Measurements from ENCODE around the gene MKX.

The MKX gene

GRCh38 chr10:27742195-27743011 lies 3.2 kb downstream of the MKX start:
- peak; percentile 84 for DNase-seq (ENCODE audit: low read depth)

GRCh38 chr10:27741173-27742091 lies 4.2 kb downstream of the MKX start:
- no peak for DNase-seq (ENCODE audit: low read depth)

- no peak for DNase-seq (ENCODE audit: low read depth)
These were observed 9.2 kb downstream of the MKX start for GRCh38 chr10:27736396-27736795.

GRCh38 chr10:27730041-27730440 lies 15.6 kb downstream of the MKX start:
- DNase-seq (ENCODE audit: low read depth), result no peak

DNA sequence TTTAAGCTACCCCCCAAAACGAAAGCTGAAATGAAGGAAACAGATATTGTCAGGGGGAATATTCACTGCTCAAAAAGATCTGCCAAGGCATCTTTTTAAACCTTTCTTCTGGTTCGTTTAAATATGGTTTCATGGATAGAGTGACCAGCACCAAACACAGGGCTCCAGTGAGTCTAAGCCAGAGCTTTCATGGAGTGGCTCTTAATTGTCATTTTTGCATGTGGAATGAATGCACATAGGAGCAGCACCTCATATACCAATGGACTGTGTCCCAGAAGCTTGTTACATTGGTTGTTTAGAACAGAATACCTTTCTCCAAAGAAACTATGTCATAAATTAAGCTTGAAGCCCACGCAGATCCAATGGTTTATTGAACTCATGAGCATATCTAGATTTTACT lies 17.3 kb downstream of the MKX start:
- no peak for DNase-seq (ENCODE audit: low read depth)

DNA sequence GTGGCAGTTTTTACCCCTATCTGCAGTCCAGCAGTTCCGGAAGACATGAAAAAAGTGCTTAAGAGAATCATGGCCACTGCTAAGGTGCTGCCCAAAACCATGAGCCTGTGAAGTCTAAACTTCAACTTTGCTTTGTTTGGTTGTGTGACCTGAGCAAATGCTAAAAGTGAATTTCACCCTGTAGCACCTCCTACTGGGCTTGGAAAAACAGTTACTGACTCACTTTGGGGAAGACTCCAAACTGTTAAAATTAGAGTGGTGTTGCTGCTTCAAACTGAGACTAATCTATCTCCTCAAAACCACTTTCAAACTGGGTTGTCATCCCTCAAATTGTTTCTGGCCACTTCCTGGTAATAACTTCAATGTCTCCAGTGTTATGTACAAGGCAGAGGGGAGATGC lies 21.3 kb downstream of the MKX start:
- DNase-seq (ENCODE audit: low read depth), result no peak

DNA sequence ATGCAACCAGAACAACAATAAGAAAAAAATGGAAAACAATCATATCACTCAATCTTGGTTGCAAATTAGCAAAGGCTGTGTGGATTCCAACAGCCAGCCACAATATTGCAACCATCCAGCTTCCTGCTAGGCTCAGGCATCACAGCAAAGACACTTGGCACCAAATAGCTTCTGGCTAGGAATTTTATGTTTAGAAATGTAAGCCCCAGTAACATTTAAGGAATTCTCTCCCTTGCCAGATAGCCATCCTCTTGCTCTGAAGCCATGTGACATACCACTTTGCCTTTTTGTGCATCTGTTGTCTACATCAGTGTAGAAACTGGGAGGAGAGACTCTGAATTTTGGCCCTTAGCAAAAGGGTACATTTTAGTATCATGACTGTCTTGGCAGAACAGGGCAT lies 22.2 kb downstream of the MKX start:
- DNase-seq (ENCODE audit: low read depth), result peak; percentile 97

DNA sequence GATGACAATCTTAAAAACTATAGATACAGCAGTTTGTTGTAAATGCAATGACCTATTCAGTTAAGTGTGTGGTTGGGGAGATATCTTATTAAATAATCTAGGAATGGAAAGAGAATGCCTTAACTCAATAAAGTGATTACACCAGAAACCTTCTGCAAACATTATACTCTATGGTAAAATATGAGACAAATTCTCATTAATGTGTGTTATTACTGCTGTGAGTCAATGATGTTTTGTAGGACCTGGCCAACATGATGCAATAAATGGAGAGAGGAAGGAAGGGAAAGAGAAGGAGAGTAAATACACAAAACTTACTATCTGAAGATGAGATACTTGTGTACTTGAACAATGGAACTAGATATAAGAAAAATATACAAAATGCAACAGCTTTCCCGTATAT lies 25.1 kb downstream of the MKX start:
- no peak for DNase-seq (ENCODE audit: low read depth)

- no peak for DNase-seq (ENCODE audit: low read depth)
These were observed 26.6 kb downstream of the MKX start for GRCh38 chr10:27719052-27719451.

- no peak for DNase-seq (ENCODE audit: low read depth)
These were observed 27.8 kb downstream of the MKX start for GRCh38 chr10:27717861-27718260.

GRCh38 chr10:27717224-27717623 lies 28.4 kb downstream of the MKX start:
- DNase-seq (ENCODE audit: low read depth), result no peak

- DNase-seq (ENCODE audit: low read depth), result no peak
These were observed 29.1 kb downstream of the MKX start for GRCh38 chr10:27716521-27716920.

DNA sequence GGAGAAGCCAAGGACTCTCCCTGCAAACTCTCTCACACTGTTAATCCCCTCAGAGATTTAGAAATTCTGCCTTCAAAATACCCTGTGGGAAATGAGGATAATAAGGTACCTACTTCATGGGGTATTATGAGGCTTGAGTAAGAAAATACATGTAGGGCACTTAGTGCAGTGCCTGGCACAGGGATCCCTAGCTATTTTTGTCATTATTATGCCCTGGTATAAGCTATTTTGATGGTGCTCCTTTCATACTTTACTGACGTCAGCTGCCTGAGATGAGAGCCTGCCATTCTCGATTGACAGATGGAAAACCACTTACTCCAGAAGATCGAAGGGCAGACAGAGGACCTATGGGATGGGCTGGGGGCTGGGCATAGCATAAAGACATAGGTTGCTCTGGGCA lies 30.1 kb downstream of the MKX start:
- no peak for DNase-seq (ENCODE audit: low read depth)

DNA sequence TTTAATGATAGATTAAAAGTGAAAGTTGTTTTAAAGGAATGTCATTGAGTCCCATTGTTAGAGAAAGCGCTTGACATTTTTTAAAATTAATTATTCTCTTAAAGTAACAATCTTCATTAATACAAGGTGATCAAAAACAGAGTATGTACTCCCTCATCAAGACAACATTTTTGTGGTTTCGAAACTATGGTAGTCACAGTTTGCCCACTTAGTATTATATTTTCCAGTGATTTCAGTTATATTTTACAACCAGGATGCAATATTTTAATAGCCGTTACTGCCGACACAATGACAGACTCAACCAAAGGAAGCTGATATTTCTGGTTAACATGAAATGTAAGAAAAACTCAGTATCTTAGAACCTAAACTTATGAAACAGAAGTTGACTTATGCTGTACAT lies 31.3 kb downstream of the MKX start:
- DNase-seq (ENCODE audit: low read depth), result no peak

DNA sequence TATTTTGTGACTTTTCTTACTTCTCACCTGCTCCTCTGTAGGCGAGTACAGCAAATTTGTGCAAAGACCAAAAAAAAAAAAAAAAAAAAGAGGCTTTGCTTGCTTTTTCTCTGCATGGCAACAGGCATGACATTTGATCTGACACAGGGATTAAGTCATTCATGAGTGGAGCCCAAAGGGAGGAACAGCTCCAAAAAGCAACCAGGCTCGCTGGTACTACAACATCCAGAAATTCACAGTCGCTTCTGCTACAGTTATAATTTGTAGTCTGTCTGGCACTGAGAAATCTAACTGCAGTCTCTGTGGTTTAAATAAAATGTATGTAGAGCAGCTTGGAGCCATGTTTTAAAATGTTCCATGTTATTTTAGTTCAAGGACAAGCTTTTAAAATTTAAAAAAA lies 31.7 kb downstream of the MKX start:
- DNase-seq (ENCODE audit: low read depth), result no peak

DNA sequence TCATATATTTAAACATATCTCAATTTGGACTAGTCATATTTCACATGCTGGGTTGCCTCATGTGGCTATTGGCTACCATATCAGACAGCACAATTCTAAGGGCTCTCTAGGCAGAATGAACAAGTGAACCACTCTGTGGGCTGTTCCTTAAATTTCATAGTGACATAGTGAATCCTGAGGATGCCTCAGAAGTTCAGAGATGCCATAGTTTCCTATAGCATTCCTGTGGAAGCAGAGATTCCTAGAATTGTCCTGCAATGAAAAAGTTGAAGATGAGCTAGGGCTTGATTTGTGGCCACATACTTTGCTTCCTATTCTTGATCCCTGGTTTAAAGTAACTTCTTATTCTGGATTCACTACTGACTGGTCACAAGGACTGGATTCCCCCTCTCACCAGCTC lies 35.6 kb downstream of the MKX start:
- no peak for DNase-seq (ENCODE audit: low read depth)

DNA sequence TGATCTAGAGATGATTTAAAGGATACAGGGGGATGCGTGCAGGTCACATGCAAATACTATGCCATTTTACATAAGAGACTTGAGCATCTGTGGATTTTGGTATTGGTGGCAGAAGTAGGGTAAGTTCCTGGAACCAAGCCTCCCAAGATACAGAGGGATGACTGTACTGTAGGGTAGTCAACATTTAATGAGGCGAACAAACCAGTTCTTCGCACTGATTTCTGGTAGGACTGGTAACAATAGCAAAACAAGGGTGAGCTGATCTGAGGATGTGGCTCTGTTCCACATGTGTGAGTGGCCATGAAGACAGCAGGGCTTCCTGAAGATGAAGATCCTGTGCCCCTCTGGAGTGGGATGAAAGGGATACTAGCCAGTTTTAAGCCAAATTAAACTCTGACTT lies 36.3 kb downstream of the MKX start:
- no peak for DNase-seq (ENCODE audit: low read depth)

DNA sequence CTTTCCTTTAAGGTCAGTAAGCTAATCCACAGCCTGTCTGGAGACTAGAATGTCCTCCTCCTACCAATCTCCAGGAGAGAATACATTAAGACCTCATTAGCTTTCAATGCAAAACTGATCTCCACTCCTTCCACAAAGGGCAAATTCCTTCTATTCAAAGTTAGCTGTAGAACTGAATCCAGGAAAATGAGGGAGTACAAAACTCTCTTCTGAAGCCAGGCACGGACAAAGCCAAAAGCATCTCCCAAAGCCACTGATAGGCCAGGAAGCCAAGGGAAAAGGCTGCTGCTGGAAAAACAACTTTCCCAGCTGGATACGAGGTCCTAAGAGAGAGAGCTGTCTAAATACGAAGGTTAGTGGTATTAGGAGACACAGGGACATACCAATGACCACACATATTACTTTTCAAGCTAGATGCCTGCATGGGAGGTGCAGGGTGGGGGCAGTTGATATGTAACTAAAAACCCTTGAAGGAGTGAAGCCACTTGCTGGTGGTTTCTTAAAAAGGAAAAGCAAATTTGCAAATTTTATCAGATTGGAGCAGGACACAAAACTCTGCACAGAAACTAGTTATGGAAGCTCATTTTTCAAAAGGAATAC lies 43.6 kb downstream of the MKX start:
- DNase-seq (ENCODE audit: low read depth), result no peak

DNA sequence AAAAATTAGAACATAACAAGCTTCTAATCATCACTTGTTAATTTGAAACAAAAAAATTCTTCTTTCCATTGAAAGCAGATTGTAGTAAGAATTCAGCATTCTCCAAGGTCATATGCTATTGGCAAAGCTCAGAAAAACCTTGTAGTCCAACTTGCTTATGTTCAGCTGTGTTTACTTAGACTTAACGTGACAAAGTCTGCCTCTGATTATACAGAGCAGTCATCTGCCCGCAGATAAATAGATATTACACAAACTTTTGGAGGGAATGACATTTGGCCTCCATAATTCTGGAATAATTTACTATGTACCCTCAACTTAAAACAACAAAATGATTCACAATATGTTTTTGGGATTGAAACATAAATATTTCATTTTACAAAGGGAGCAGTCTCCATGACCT lies 45.8 kb downstream of the MKX start:
- DNase-seq (ENCODE audit: low read depth), result no peak

DNA sequence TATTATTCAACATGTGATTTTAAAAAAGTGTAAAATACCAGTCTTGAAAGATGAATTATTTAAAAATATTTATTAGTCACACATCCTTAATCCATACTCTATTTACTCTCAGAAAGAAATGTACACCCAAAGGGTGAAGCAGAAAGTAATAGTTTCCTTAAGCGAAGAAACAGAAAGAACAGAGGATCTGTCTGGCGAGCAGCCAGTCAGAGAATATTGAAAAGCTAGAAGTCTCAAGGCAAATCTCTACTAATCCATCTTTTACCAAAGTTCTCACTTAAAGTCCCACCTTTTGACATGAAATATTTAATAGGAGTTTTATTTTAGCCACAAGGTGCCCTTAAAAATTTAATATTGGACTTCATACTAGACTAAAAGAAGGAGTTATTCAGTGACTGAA lies 46.7 kb downstream of the MKX start:
- DNase-seq (ENCODE audit: low read depth), result no peak

GRCh38 chr10:27696466-27696865 lies 49.2 kb downstream of the MKX start:
- DNase-seq (ENCODE audit: low read depth), result no peak

- no peak for DNase-seq (ENCODE audit: low read depth)
These were observed 49.9 kb downstream of the MKX start for GRCh38 chr10:27695706-27696105.

GRCh38 chr10:27695088-27695487 lies 50.5 kb downstream of the MKX start:
- no peak for DNase-seq (ENCODE audit: low read depth)

Measured in GM04504 (cell line).